ENCODE measurements around the gene TMEM205. TPM values are rescaled to one million over a fixed set of nuclear protein-coding genes. Genes with fewer than 3 reads are reported as not detected.
A peak's percentile ranks its signal among the peaks of the same experiment; 100 is the strongest.

Gene TMEM205
- total RNA-seq, 2 donors from 2014 or later: 219 to 541 TPM

DNA sequence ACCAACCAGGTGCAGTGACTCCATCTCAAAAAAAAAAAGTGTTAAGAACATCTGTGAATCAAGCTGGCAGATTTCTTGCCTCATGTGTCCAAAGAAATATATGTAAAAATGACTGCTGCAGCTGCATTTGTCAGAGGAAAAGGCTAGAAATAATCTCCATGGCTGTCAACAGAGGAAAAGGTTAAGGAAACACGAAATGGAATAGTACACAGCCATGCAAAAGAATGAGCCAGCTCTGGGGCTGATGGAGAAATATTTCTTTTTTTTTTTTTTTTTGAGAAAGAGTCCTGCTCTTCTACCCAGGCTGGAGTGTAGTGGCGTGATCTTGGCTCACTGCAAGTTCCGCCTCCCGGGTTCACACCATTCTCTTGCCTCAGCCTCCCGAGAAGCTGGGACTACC is 13.2 kb downstream of the TMEM205 start:
- TF ChIP-seq POLR2A (IDR thresholded peaks at IDR 0.05): no peak
- TF ChIP-seq, protein P1, sequence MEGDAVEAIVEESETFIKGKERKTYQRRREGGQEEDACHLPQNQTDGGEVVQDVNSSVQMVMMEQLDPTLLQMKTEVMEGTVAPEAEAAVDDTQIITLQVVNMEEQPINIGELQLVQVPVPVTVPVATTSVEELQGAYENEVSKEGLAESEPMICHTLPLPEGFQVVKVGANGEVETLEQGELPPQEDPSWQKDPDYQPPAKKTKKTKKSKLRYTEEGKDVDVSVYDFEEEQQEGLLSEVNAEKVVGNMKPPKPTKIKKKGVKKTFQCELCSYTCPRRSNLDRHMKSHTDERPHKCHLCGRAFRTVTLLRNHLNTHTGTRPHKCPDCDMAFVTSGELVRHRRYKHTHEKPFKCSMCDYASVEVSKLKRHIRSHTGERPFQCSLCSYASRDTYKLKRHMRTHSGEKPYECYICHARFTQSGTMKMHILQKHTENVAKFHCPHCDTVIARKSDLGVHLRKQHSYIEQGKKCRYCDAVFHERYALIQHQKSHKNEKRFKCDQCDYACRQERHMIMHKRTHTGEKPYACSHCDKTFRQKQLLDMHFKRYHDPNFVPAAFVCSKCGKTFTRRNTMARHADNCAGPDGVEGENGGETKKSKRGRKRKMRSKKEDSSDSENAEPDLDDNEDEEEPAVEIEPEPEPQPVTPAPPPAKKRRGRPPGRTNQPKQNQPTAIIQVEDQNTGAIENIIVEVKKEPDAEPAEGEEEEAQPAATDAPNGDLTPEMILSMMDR (IDR thresholded peaks at IDR 0.05): no peak
- no peak for TF ChIP-seq POLR2AphosphoS5 (IDR thresholded peaks at IDR 0.05)
- WGBS: 97% methylated on average over 5 of the region's 5 CpGs
- no peak overlapping the region for H3K27ac ChIP-seq
- no peaks in the 10 kb centered on the region for H3K27me3 ChIP-seq (replicated peaks; ENCODE audit: insufficient read depth)
- DNase-seq (ENCODE audit: low spot score): no peak
- H3K4me3 ChIP-seq: no peak overlapping the region
- H3K9me3 ChIP-seq: no peaks in the 10 kb centered on the region
- intact Hi-C loops (cut with DNase I): no loop called here
- H3K4me1 ChIP-seq (replicated peaks): no peaks in the 10 kb centered on the region
- peaks cover 0 to 26% of the 10 kb centered on the region in 2 donors for H3K36me3 ChIP-seq

DNA sequence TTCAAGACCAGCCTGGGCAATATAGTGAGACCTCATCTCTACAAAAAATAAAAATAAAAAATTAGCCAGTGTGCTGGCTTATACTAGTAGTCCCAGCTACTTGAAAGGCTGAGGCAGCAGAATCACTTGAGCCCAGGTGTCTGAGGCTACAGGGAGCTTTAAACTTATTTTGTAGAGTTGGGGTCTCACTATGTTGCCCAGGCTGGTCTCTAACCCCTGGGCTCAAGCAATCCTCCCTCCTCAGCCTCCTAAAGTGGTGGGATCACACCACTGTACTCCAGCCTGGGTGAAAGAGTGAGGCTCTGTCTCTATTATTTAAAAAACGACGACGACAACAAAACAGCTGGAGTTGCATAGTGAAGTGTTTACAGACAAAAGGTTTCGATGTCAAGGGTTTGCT is 14.6 kb downstream of the TMEM205 start:
- intact Hi-C loops (cut with DNase I): no loop called here
- Histone ChIP-seq H3K4me1 (replicated peaks) (no peaks in the 10 kb centered on the region), H3K27ac (no peak overlapping the region), H3K36me3 (peaks cover 0 to 29% of the 10 kb centered on the region in 2 donors), H3K4me3 (no peak overlapping the region), H3K27me3 (replicated peaks; ENCODE audit: insufficient read depth) (no peaks in the 10 kb centered on the region), H3K9me3 (no peaks in the 10 kb centered on the region)
- TF ChIP-seq POLR2A (IDR thresholded peaks at IDR 0.05) (no peak), POLR2AphosphoS5 (IDR thresholded peaks at IDR 0.05) (no peak)
- TF ChIP-seq, protein P1 (IDR thresholded peaks at IDR 0.05): no peak
- no peak for DNase-seq (ENCODE audit: low spot score)
- WGBS: 86% methylated on average over 4 of the region's 4 CpGs

DNA sequence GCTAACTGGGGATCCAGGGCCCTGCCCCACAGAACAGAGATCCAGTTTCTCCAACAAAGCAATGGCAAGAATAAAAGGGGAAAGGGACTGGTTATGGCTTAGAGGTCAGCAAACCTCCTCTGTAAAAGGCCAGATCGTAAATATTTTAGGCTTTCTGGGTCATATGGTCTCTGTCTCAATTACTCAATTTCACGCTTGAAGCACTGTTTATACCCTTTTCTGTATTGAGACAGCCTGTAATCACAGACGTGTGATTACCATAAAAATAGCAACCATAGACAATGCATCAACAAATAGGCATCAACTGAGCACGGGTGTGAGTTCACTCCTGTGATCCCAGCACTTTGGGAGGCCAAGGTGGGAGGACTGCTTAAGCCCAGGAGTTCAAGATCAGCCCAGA is 15.9 kb downstream of the TMEM205 start:
- TF ChIP-seq, protein P1 (IDR thresholded peaks at IDR 0.05): no peak
- TF ChIP-seq POLR2AphosphoS5 (IDR thresholded peaks at IDR 0.05): no peak
- TF ChIP-seq POLR2A (IDR thresholded peaks at IDR 0.05): no peak
- H3K4me1 ChIP-seq (replicated peaks): no peaks in the 10 kb centered on the region
- no peak overlapping the region for H3K4me3 ChIP-seq
- no peak for DNase-seq (ENCODE audit: low spot score)
- peaks cover 0 to 22% of the 10 kb centered on the region in 2 donors for H3K36me3 ChIP-seq
- H3K27ac ChIP-seq: no peak overlapping the region
- 59% methylated on average over 4 of the region's 4 CpGs for WGBS
- no peaks in the 10 kb centered on the region for H3K27me3 ChIP-seq (replicated peaks; ENCODE audit: insufficient read depth)
- no peaks in the 10 kb centered on the region for H3K9me3 ChIP-seq
- intact Hi-C loops (cut with DNase I): no loop called here

DNA sequence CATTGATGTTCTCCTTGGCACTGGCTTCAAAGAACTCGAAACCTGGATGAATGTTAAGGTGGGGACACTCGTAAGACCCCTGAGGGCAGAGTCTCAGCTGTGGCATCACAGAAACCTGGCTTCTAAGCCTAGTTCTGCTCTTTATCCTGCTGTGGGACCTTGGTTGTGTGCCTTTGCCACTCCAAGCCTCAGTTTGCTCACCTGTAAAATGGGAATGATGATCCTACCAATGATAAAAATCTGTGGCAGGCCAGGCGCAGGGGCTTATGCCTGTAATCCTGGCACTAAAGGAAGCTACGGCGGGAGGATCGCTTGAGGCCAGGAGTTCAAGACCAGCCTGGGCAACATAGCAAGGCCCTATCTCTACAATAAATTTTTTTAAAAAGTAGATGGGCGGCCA is 20.5 kb downstream of the TMEM205 start:
- Histone ChIP-seq H3K27me3 (replicated peaks; ENCODE audit: insufficient read depth) (no peaks in the 10 kb centered on the region), H3K4me3 (no peak overlapping the region), H3K9me3 (no peaks in the 10 kb centered on the region), H3K27ac (no peak overlapping the region), H3K36me3 (peaks cover 0 to 8% of the 10 kb centered on the region in 2 donors), H3K4me1 (replicated peaks) (peaks cover 16% of the 10 kb centered on the region)
- intact Hi-C loops (cut with DNase I): no loop called here
- WGBS: 97% methylated on average over 7 of the region's 7 CpGs
- no peak for TF ChIP-seq POLR2AphosphoS5 (IDR thresholded peaks at IDR 0.05)
- TF ChIP-seq POLR2A (IDR thresholded peaks at IDR 0.05): no peak
- TF ChIP-seq, protein P1 (IDR thresholded peaks at IDR 0.05): no peak
- DNase-seq (ENCODE audit: low spot score): no peak

DNA sequence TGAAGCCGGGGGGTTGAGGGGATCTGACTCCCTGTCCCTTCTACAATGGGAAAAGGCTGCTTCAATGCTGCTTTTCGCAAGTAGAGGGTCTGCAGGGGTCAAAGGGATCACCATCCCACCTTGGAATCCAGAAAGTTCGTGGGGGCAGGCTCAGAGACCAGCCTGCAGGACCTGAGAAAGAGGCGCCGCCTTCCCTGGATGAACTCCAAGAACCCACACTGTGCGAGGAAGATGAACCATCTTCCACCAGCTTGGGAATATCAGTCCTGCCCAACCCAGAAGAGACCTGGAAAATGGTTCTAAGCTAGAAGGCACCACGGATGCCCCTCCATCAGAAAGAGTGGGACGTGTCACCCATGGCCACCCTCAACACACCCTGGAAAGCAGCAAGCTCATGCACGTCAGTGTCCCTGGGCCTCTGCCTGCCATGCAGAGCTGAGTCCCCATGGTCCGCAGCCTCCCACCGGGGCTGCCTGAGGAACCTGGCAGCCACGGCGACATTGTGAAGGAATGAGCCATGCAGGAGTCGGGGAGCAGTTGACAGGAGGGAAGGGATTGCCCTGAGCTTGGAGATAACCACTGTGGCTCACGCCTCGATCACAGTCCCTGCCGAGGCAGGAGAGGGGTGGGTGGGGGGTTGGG is 21.2 kb downstream of the TMEM205 start:
- Histone ChIP-seq H3K36me3 (peaks cover 0 to 8% of the 10 kb centered on the region in 2 donors), H3K27ac (peak overlapping the region; percentile 60 to 79), H3K9me3 (no peaks in the 10 kb centered on the region), H3K27me3 (replicated peaks; ENCODE audit: insufficient read depth) (no peaks in the 10 kb centered on the region), H3K4me3 (no peak overlapping the region), H3K4me1 (replicated peaks) (peaks cover 16% of the 10 kb centered on the region)
- intact Hi-C loops (cut with DNase I): no loop called here
- no peak for TF ChIP-seq POLR2AphosphoS5 (IDR thresholded peaks at IDR 0.05)
- no peak for DNase-seq (ENCODE audit: low spot score)
- WGBS: 46% methylated on average over 17 of the region's 17 CpGs

Data from prostate gland (tissue), 2 donors.